ENCODE data around the gene DDX41.
"Not testable (repeated sequence)": the region's sequence is repeated elsewhere in the genome, so short reads cannot be mapped to it uniquely, and the experiment has no call there.

Gene DDX41

DNA sequence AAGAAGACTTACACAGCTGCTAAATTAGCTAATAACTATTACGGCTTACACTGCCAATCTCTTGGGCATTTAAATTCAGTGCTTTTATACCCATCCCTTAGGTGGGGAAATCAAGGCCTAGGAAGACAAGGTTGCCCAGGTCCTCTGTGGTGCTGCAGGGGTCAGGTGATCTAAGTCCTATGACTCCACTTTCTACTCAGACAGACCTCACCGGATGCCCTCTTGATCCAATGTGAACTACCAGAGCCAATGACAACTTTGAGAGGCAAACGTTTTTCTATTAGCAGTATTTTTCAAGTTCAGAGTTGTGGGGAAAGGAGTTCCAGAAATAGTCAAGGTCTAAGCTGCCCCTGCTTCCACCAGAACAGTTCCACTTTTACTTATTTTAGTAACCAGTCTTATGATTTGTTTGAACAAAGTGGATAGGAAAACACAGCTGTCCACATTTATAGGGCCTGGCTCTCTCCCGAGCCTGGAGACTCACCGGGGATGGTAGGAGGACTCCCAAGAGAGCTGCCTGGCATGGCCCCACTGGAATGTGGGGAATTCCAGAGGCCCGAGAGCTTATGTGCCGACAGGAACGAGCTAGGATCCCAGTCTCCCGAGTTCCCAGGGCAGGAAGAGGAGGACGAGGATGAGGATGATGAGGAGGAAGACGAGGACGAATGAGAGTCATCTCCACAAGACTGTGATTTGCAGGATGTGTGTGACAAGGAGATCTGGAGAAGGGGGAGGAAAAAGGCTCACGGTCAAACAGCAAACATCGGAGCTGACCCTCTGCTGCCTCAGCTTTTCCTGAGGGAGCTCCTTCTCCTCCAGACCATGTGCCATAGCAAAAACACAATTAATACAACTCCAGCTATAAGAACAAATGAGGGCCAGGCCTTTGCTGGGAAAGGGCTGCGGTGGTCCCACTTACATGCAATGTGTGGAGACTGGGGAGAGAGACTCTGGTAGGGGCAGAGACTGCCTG lies 20.9 kb upstream of the DDX41 start:
- DNase-seq (ENCODE audit: low read depth) = peak; percentile 88

DNA sequence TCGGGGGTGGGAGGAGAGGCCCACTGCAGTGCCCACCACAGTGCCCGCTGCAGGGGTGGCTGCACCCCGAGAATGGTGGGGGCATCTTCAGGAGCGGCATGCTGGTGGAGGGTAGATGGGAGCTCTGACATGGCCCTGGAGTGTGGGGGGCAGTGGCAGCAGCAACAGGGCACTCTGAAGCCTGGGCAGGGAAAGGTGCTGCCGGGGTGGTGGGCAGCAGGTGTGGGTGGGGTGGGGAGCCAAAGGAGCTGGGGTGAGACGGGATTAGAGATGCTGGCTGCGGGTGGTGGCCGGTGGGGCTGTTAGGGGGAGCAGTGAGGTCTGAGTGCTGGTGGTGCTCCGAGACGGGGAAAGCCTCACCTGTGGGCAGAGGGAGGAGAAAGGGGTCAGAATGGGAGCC lies 19.6 kb upstream of the DDX41 start:
- DNase-seq (ENCODE audit: low read depth) = no peak

DNA sequence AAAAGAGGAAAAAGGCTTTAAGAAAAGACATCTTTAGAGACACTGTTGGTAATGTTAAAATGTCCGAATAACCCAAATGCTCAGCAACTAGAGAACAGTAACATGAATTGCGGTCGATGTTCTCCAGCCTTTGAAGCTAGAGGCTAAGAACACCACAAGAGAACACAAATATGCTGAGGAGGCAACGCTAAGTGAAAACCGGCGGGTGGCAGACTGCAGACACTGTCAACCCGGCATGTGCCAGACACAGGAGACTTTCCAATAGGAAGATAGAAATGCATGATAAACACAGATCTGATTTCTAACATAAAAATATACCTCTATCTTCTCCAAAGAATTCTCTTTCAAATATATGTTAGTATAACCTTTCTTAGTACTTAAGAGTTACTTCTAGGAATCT lies 18.4 kb upstream of the DDX41 start:
- DNase-seq (ENCODE audit: low read depth) = no peak

DNA sequence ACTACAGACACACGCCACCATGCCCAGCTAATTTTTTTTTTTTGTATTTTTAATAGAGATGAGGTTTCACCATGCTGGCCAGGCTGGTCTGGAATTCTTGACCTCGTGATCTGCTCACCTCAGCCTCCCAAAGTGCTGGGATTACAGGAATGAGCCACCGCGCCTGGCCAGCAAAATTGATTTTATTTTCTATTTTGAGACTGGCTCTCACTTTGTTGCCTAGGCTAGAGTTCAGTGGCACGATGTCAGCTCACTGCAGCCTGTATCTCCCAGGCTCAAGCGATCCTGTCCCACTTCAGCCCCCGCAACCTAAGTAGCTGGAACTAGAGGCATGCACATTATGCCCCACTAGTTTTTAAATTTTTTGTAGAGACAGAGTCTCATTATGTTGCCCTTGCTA lies 17.7 kb upstream of the DDX41 start:
- DNase-seq (ENCODE audit: low read depth) = not testable (repeated sequence)

DNA sequence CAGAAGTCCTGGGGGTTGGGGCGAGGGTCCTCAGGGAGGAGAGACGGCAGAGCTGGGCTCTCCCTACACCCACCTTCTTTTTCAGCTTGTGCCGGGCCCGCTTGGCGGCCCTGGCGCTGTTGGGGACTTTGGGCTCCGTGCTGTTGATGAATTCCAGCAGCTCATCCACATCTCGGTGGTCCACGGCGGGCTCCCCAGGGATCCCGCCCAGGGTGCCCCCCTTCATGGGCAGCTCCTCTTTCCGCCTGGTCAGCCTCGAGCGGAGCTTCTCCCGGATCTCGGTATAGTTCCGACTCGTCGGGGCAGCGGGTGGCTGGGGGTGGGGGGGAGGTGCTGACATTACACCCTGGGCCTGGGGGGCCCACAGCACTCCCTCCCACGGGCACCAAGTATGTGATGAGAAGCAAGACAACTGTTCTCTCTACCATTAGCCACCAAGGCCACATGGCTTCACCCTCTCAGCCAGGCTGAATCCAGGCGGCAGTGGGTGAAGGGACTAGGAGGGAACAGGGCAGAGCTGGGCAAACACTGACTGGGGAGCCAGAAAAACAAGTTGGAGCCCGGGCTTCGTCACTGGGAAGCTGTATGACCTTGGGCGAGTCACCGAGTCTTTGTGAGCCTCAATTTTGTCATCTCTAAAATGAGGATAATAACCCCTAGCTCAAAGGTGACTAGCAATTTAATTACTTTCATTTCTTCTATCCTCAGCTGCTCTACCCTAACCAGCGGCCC lies 14.6 kb upstream of the DDX41 start:
- DNase-seq (ENCODE audit: low read depth) = no peak

DNA sequence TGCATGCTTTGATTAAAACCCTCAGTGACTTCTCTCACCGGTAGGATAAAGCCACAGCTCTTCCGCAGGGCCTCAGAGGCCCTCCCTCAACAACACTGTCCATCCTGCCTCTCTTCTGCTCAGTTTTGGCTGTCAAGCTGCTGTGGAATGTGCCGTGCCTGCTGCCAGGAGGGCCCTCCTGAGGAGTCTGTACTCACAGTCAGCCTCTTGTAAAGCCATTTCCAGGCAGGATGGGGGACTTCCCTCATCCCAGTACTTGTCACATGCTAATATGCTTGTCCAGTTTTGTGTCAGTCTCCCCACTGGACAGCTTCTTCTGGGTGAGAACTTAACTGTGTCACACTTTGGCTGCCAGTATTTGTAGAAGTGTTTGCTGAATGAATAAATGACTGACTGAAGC lies 13.9 kb upstream of the DDX41 start:
- DNase-seq (ENCODE audit: low read depth) = no peak

DNA sequence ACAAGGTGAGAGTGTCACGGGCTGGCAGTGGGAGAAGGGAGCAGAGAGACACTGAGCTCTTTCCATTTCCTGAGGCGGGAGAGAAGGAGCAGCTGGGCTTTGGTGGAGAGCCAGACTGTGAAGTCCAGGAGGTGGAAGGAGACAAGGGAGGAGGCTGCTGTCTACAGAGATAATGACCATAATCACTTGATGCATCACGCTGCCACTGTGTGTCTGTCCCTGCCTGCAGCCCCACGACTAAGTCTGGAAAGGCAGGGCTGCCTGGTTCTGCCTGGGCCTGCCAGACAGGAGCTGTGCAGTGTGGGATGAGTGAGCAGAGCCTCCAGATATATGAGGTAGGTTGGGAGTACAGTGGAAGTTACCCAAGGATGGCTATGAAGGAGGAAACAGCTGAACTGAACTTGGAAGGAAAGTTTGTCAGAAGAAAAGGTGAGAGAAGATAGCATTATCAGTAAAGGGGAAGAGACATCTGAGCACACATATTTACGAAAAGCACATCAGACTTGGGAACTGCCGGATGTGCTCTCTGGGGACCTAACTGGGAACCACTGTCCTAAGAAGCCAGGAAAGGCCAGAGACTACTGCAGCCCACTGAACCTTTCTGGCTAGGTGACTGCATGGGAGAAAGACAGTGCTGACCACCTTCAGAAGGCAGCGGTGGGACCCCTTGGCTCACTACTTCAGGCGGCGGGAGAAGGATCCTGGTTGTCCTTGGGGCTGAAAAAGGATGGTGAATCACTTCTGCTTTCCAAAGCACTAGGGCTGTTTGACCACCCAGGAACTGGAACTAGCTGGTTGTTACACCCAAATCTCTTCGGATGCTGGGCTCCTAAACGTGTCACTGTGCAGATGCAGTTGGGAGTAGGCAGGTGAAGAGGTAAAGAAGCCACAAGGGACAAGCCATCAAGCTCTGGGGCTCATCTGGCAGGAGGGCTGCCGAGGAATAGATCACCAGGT lies 12.8 kb upstream of the DDX41 start:
- no peak for DNase-seq (ENCODE audit: low read depth)

DNA sequence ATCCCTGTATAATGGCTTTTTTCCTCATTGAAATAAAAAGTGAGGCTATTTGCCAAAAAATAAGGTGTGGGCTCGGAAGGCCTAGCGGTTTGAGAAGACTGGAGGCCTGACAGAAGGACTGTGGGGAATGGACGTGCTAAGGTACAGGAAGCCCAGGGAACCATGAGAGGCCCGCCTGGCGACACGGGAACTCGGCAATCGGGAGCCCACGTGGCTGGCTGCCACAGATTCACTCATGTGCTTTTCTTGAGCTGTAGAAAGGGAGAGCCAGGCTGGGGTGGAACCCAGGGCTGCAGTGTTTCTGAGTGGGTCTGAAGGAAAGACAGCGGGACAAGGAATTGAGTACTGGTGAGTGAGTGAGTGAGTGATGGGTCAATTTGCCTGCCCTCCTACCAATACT lies 11.9 kb upstream of the DDX41 start:
- no peak for DNase-seq (ENCODE audit: low read depth)

DNA sequence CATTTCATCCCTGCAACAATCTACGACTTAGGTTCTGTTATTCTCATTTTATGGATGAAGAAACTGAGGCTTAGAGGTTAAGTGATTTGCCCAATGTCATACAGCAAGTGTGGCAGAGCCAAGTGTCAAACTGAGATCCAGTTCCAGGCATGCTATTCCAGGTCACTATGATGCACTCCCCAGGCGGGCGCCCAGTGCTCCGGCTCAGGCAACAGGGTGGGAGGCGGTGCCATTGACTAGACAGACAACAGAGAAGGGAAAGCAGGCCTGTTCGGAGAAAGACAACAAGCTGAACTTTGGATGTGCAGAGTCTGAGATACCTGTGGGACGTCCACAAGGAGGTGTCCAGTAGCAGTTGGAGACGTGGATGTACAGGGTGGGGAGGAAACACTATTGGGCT lies 10.8 kb upstream of the DDX41 start:
- DNase-seq (ENCODE audit: low read depth) = no peak

DNA sequence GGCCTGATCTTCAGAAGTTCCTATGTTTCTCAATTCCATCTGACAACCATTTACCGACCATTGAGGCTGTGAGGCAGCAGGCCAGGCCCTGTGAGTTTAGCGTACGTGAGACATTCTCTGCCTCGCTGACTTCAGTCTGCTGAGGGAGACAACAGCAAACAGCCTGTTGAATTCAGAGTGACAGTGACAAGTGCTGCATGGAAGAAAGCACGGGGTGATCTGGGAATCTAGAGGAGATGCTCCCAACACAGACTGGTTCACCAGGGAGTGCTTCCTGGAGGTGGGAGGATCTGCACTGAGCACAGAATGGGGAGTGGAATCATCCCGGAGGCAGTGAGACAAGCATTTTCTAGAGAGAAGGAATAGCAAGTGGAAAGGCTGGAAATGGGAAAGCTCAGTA lies 10.0 kb upstream of the DDX41 start:
- no peak for DNase-seq (ENCODE audit: low read depth)

DNA sequence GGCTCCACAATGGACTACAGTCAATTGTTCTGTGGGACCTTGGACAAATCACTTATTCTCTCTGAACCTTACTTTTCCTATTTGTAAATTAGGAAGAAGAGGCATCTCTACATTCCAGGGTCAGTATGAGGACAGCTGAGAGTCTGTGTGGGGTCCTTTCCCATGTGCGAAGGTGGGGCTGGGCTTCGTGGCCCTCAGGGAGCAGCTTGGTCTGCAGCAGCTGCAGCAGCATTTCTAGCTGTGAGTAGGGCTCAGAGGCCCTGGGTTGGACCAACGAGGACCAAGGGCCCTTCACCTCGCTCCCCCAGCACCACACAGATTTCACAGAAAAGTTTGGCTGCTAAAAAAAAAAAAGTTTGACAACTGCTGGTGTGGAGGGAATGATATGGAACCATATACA lies 9.4 kb upstream of the DDX41 start:
- DNase-seq (ENCODE audit: low read depth) = no peak

DNA sequence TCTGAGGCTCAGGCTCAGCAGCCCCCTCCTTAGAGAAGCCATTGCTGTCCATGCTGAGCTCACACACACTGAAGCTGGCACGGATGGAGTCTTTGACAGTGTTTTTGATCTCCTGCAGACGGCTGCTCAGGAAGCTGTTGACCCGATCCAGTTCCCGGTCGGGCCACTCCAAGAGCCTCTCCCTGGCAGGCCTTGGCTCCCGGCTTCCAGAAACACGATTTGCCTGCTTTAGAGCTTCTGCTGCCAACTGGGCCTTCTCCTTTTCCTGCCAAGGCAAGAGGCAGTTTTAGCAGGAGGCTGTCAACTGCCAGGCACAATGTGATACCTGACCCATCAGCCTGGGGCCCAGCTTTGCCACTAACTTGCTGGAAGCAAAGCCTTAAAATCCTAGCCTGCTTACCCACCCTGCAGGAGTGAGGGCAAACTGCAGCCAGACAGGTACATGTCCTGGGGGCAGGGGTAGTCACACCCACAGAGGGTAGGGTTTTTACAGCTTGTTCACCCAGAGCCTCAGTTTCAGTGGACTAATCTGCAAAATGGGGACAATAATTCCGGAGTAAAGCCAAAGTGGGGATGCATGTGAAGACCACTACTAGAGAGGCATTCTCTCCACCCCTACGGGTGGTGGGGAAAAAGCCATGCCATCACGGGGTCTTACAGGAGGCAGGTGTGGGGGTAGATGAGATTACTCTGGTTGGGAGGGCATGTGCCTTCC lies 8.3 kb upstream of the DDX41 start:
- no peak for DNase-seq (ENCODE audit: low read depth)

DNA sequence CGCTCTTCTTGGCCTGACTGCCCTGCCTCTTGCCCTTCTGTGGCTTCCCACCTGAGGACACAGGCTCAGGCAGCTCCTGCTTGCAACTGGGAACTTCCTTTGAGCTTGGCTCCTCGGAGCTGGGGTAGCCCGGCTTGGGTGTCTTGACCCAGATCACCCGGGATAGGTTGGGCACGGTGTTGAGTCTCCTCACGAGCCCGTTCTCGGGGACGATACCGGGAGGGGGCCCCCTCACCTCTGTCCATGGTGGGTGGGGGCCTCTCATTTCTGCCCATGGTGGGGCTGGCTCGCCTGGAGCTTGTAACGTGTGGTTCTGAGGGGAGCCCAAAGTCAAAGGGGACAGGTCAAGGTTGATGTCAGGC lies 7.8 kb upstream of the DDX41 start:
- DNase-seq (ENCODE audit: low read depth) = no peak

DNA sequence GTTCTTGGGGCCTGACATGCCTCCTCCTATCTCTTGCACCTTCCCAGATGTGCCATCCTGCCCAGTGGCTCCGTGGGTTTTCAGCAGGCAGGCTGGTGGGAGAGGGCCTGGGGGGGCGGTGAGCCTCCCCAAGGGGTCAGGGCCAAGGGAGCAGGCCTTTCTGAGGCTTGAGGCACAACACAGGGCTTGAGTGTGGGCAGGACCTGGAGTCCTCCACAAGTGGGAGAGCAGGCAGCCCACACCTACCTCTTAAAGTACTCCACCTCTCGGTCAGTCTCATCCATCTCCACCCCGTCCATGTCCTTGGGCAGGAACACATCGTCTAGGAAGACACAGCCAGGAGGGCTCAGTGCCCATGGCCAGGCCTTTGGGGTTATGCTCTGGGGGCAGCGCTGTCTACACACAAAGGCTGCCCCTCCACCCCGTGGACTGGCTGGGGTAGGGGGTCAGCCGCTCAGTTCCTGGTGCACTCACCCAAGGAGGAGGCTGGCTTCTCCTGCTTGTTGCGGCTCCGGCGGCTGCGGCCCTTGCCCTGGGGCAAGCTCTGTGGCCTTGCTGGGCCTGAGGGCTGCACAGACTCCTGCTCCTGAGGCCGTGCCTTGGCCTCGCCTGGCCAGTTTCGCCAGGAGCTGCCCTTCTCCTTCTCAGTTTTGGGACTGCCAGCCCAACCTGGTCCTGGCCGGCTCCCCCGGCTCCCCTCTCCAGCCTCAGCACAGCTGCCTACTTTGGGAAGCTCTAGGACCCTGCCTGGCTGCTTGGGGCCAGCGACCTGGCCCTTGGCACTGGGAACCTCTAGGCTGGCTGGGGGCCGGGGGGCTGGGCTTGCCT lies 7.2 kb upstream of the DDX41 start:
- no peak for DNase-seq (ENCODE audit: low read depth)

DNA sequence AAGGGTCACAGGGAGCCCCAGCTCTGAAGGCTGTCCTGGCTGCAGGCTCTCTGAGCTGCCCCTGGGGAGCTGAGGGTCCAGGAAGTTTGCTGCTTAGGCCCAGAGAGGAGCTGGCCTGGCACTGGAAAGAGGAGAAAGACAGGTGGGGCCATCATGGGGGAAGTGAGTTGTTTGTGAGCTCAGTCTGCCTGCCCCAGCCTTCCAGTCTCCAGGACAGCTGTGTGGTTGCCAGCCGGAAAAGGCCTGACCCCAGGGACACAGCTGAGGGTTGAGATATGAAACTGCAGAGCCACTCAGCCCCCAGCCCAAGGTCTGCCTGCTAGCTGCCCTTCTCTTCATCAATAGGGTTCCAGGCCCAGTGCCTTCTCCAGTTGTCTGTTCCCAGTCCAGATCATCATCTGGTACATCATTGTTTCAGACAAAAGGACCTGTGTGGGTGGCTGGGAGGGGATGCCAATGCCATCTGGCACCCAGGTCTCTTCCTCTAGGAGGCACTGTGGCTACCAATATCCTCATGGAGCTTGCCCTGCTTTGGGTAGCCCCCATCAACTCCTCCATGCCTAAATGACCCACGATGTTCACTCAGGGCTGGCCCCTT lies 4.3 kb upstream of the DDX41 start:
- DNase-seq (ENCODE audit: low read depth) = no peak

DNA sequence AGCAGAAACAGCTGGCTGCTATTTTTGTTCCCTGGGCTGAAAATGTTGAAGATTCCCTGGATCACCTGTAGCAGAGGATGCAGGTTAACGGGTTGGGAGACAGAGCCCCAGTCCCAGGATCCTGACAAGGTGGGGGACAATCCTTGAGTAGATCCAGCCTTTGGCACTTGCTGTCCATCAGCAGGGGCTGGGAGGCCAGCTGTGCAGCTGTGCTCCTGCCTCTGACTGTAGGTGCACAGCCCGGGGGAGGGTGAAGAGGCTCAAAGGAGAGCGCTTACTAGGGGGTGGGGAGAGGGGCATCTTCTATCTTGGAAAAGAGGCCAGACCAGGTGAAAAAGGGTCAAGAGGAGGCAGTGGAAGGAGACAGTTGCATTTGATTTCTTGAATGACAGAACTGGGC lies 3.5 kb upstream of the DDX41 start:
- DNase-seq (ENCODE audit: low read depth) = no peak

DNA sequence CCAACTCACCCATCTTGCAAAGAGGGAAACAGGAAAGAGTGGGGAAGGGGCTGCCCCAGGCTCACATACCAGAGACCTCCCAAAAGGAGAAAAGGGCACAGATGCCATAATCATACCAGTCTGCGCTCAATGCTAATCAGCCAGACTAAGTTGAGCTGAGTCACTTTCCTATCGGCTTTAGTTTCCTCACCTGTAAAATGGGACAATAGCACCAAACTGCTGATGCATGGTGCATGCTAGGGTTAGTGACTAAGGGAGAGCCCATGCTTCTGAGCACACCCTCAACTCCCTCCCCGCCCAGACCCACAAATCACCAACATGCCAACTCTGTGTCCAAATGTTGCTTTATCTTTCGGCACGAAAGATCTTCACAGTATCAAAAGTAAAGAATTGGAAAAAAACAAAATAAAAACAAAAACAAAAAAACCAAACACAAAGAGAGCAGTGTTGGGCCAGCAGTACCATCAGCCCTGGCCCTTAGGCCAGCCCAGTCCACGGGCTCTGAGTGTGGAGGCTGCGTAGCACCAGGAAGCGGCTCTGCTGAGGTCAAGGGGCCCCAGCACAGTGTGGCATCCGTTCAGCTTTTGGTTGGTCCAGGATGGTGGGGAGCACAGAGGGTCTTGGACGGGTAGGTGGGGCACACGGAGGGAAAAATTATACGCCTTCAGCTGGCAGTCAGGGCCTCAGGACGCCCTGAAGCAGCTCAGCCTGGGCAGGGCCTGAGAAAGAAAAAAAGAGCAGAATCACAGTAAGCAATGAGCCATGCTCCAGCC lies 2.9 kb upstream of the DDX41 start:
- no peak for DNase-seq (ENCODE audit: low read depth)

DNA sequence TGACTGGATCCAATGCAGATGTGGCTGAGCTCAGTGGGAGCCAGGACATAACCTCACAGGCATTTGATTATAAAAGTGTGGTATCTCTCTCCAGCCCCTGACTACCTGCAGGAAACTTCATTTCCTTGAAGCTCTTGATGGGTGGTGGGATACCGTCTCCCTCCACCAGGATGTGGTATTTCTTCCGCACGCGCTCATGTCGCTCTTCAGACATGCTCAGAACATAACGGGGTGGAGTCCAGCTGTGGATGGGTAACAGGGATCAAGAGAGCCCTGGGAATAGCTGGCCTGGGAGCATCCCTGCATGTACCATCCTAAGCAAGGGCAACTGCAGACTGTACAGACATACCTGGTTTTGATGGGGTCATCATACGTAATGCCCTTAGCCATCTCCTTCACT lies 1.2 kb downstream of the DDX41 start:
- no peak for DNase-seq (ENCODE audit: low read depth)

DNA sequence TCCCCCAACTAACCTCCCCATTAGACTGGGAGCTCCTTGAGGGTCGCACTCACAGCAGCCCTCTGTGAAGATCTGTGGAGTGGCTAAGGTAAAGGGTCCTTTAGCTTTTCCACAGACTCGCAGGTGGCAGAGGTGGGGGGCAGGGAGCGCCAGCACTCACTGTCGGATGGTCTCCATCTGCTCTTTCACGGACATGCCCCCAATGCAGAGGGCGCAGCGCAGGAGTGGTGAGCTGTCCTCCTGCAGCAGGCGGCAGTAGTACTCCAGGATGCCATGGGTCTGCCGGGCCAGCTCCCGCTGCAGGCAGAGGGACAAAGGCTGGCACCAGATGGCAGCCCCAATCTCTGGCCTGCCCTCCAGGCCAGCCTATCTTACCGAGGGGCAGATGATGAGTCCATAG lies 2.2 kb downstream of the DDX41 start:
- no peak for DNase-seq (ENCODE audit: low read depth)

DNA sequence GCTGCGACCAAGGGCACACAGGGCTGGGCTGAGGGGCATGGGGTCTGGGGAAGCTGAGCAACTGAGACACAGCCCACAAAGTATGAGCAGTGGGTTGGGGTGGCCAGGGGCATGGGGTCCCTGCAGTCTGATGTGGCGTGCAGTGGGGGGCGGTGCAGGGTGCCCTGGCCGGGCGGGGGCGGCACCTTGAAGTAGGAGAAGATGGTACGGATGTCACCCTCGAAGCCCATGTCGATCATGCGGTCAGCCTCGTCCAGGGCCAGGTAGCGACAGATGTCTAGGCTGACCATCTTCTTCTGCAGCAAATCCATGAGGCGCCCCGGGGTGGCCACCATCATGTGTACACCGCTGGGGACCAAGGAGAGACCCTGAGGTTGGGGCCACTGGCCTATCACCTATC lies 3.3 kb downstream of the DDX41 start:
- DNase-seq (ENCODE audit: low read depth) = no peak

Measured in fibroblast of gingiva (primary cell).